ENCODE results near the gene WASL.

DNA sequence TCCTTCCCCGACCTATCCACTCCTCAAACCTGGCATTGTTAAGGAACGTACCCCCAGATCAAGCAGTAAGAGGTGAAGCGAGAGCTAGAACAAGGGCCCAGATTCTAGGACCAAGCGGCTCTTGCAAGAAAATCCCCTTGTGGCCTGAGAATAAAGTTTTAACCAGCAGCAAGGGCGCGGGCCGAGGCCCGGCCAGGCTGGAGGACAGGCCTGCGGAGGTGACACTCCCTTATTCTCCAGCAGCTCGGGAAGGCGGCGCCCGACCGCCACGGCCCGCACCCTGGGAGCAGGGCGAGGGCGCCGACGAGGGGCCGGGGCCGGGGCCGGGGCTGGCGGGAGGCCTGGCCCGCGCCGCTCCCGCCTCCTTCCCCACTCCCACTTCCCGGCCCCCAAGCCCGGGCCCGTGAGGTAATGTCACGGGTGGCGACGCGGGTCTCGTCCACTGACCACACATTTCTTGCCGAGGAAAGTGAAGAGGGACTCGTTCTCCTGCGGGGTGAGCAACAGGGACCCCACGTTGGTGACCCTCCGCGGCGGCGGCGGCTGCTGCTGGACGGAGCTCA, 551 bp downstream of the WASL start:
- TF ChIP-seq, protein P1, sequence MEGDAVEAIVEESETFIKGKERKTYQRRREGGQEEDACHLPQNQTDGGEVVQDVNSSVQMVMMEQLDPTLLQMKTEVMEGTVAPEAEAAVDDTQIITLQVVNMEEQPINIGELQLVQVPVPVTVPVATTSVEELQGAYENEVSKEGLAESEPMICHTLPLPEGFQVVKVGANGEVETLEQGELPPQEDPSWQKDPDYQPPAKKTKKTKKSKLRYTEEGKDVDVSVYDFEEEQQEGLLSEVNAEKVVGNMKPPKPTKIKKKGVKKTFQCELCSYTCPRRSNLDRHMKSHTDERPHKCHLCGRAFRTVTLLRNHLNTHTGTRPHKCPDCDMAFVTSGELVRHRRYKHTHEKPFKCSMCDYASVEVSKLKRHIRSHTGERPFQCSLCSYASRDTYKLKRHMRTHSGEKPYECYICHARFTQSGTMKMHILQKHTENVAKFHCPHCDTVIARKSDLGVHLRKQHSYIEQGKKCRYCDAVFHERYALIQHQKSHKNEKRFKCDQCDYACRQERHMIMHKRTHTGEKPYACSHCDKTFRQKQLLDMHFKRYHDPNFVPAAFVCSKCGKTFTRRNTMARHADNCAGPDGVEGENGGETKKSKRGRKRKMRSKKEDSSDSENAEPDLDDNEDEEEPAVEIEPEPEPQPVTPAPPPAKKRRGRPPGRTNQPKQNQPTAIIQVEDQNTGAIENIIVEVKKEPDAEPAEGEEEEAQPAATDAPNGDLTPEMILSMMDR (IDR thresholded peaks at IDR 0.05): no peak
- TF ChIP-seq POLR2AphosphoS5 (IDR thresholded peaks at IDR 0.05): no peak
